PFSK-1 (cell line): ENCODE measurements around the gene SYT13.

Experiments used
- POLR2AphosphoS5 ChIP-seq: IDR thresholded peaks from 2 replicates; pipeline ENCODE4 v1.6.1; 2012; ENCODE audit warnings: low read depth, mild to moderate bottlenecking, control low read depth, low read length, moderate library complexity
- TAF1 ChIP-seq: IDR thresholded peaks from 2 replicates; pipeline ENCODE4 v1.6.1; 2012; ENCODE audit warnings: low read length, control low read depth, borderline replicate concordance; ENCODE audit not compliant: insufficient read depth
- TF ChIP-seq, protein P1 (sequence below), 2 experiments: IDR thresholded peaks; 2 replicates each; pipeline versions ENCODE4 v1.6.1 to v1.8.0; 2011 to 2012; ENCODE audit warnings: low read depth in 2 of 2, low read length in 2 of 2, control low read depth in 1 of 2, inconsistent platforms in 1 of 2, mild to moderate bottlenecking in 1 of 2, moderate library complexity in 1 of 2; ENCODE audit not compliant: insufficient read depth in 1 of 2

DNA sequence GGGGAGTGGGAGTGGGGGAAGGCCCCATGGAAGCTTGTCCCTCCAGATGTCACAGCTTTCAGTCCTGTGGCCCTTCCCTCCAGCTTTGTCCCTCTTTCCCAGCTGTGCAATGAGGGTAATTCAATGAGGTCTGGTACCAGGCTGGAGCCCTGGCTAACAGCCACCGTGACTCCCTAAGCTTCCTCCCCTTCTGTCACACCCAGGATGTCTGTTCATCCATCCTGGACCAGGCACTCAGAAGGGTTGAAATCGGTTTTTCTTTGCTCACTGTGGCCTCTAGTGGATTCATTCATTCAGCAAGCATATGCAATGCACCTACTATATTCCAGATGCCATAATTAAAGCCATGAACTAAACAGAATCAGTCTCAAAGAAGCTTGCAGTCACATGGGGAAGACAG, 38.7 kb downstream of the SYT13 start:
- TF ChIP-seq, protein P1, sequence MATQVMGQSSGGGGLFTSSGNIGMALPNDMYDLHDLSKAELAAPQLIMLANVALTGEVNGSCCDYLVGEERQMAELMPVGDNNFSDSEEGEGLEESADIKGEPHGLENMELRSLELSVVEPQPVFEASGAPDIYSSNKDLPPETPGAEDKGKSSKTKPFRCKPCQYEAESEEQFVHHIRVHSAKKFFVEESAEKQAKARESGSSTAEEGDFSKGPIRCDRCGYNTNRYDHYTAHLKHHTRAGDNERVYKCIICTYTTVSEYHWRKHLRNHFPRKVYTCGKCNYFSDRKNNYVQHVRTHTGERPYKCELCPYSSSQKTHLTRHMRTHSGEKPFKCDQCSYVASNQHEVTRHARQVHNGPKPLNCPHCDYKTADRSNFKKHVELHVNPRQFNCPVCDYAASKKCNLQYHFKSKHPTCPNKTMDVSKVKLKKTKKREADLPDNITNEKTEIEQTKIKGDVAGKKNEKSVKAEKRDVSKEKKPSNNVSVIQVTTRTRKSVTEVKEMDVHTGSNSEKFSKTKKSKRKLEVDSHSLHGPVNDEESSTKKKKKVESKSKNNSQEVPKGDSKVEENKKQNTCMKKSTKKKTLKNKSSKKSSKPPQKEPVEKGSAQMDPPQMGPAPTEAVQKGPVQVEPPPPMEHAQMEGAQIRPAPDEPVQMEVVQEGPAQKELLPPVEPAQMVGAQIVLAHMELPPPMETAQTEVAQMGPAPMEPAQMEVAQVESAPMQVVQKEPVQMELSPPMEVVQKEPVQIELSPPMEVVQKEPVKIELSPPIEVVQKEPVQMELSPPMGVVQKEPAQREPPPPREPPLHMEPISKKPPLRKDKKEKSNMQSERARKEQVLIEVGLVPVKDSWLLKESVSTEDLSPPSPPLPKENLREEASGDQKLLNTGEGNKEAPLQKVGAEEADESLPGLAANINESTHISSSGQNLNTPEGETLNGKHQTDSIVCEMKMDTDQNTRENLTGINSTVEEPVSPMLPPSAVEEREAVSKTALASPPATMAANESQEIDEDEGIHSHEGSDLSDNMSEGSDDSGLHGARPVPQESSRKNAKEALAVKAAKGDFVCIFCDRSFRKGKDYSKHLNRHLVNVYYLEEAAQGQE (IDR thresholded peaks at IDR 0.05; ENCODE audit: insufficient read depth in 1 of 2, low read depth in 2 of 2, low read length in 2 of 2): no peak
- TF ChIP-seq POLR2AphosphoS5 (no peak), TAF1 (no peak)
